GM12891 (cell line): ENCODE data around the gene ISY1.

Experiments used
- POLR2A ChIP-seq: IDR thresholded peaks from 2 replicates; pipeline ENCODE4 v1.6.1; 2011; ENCODE audit warnings: low read depth, low read length, control low read depth
- POLR2AphosphoS5 ChIP-seq: IDR thresholded peaks from 2 replicates; pipeline ENCODE4 v1.6.1; 2011; ENCODE audit warnings: low read depth, low read length, control low read depth

GRCh38 chr3:129081503-129081902 is 79.4 kb downstream of the ISY1 start:
- no peak for TF ChIP-seq POLR2A
- TF ChIP-seq POLR2AphosphoS5: no peak
